Suprapubic skin (tissue), 4 donors: Measurements from ENCODE around the gene SHISA7. TPM values are rescaled to one million over a fixed set of nuclear protein-coding genes. Genes with fewer than 3 reads are reported as not detected.
"Not testable (repeated sequence)": the region's sequence is repeated elsewhere in the genome, so short reads cannot be mapped to it uniquely, and the experiment has no call there.

Experiments
- DNase-seq, 2 donors: peaks; one replicate each; pipeline ENCODE4 v3.0.0-alpha.2; 2019; ENCODE audit warnings: low spot score in 2 of 2
- H3K27ac ChIP-seq: fragments of 200-600 bp; sonication (generic); one replicate; pipeline ENCODE4 v1.5.1; 2019
- H3K27me3 ChIP-seq: fragments of 200-600 bp; sonication (generic); one replicate; pipeline ENCODE4 v1.5.1; 2019
- H3K36me3 ChIP-seq: fragments of 200-600 bp; sonication (generic); one replicate; pipeline ENCODE4 v1.5.1; 2019
- H3K4me1 ChIP-seq: fragments of 200-600 bp; sonication (generic); one replicate; pipeline ENCODE4 v1.5.1; 2019
- H3K4me3 ChIP-seq: fragments of 200-600 bp; sonication (generic); one replicate; pipeline ENCODE4 v1.5.1; 2019; ENCODE audit warnings: mild to moderate bottlenecking
- H3K9me3 ChIP-seq: fragments of 200-600 bp; sonication (generic); one replicate; pipeline ENCODE4 v1.5.1; 2019
- EP300 ChIP-seq: sonication (generic); formaldehyde crosslinking; IDR thresholded peaks from one replicate; pipeline ENCODE4 v1.6.1; 2017; ENCODE audit warnings: antibody characterized with exemption
- POLR2A ChIP-seq, 2 donors: fragments of 450-650 bp; IDR thresholded peaks; one replicate each; pipeline ENCODE4 v1.6.1; 2017; ENCODE audit warnings: antibody characterized with exemption in 2 of 2, mild to moderate bottlenecking in 2 of 2, moderate library complexity in 2 of 2
- POLR2AphosphoS5 ChIP-seq, 3 donors: sonication (generic); formaldehyde crosslinking; IDR thresholded peaks; one replicate each; pipeline ENCODE4 v1.6.1; 2017; ENCODE audit warnings: antibody characterized with exemption in 3 of 3
- WGBS: methylation state at CpG from one replicate; pipeline ENCODE4 v1.1.5; 2018; 5-methylcytosine and 5-hydroxymethylcytosine counted together
- total RNA-seq, 4 donors: library from RNA; depleted of rRNA; stranded (reverse); fragments of >200 nt; gene quantifications; one replicate each; pipeline ENCODE4 v1.1.0, GENCODE V29; 2016
- TF ChIP-seq, protein P1 (sequence below), 2 donors: fragments of 200-600 bp in 1 of 2; fragments of 450-650 bp in 1 of 2; sonication (generic) in 1 of 2; IDR thresholded peaks; one replicate each; pipeline ENCODE4 v1.5.1; 2016 to 2019; ENCODE audit warnings: antibody characterized with exemption in 2 of 2, mild to moderate bottlenecking in 1 of 2, moderate library complexity in 1 of 2

SHISA7 gene
- total RNA-seq, 4 donors from 2014 or later, result 0.08 to 0.26 TPM; not detected in 2

DNA sequence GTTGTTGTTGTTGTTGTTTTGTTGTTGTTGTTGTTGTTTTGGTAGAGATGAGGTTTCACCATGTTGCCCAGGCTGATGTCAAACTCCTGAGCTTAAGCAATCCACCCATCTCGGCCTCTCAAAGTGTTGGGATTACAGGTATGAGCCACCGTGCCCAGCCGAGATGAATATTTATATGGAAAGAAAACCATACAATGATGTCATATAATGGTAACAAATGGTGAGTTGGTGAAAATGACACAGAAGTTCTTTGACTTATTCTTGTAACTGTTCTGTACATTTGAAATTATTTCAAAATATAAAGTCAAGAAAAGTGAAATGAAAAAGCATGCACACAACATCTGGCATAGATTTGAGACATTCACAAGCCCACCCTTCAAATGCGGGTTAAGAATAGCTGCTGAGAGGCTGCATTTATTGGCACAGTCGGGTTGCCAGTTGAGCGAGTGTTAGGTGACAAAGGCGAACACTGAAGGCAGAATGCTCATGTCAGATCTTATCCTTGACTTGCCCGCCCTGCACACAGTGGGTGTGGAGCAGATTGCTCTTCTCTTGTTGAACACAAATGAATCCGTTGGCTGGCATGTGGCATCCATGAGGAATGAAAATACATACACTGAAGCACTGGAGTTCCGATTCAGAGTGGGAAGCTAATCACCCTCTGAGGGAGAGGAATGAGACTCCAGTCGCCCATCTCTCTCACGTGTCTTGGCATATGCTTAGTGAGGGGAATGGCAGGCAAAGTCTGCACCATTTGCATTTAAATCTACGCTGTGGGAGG lies 19.7 kb downstream of the SHISA7 start:
- Histone ChIP-seq H3K27me3 (peaks cover 18% of the 10 kb centered on the region), H3K27ac (no peak overlapping the region), H3K36me3 (no peaks in the 10 kb centered on the region), H3K4me3 (no peak overlapping the region), H3K4me1 (peaks cover 3% of the 10 kb centered on the region), H3K9me3 (no peaks in the 10 kb centered on the region)
- no peak for DNase-seq
- 28% methylated on average over 13 of the region's 13 CpGs for WGBS
- TF ChIP-seq, protein P1, sequence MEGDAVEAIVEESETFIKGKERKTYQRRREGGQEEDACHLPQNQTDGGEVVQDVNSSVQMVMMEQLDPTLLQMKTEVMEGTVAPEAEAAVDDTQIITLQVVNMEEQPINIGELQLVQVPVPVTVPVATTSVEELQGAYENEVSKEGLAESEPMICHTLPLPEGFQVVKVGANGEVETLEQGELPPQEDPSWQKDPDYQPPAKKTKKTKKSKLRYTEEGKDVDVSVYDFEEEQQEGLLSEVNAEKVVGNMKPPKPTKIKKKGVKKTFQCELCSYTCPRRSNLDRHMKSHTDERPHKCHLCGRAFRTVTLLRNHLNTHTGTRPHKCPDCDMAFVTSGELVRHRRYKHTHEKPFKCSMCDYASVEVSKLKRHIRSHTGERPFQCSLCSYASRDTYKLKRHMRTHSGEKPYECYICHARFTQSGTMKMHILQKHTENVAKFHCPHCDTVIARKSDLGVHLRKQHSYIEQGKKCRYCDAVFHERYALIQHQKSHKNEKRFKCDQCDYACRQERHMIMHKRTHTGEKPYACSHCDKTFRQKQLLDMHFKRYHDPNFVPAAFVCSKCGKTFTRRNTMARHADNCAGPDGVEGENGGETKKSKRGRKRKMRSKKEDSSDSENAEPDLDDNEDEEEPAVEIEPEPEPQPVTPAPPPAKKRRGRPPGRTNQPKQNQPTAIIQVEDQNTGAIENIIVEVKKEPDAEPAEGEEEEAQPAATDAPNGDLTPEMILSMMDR (IDR thresholded peaks at IDR 0.05), result no peak
- TF ChIP-seq POLR2AphosphoS5 (IDR thresholded peaks at IDR 0.05), result no peak
- TF ChIP-seq POLR2A (IDR thresholded peaks at IDR 0.05), result no peak
- TF ChIP-seq EP300, result no peak

DNA sequence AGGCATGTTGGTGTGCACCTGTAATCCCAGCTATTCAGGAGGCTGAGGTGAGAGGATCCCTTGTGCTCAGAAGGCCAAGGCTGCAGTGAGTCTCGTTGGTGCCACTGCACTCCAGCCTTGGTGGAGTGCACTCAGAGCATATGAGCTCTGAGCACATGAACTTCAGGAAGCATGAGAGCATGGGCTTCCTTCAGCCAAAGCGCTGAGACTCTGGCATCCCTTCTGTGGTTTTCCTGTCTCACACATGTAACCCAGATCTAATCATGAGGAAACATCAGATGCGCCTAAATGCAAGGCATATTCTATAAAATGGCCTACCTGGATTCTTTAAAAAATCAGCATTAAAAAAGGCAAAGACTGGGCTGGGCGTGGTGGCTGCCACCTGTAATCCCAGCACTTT lies 21.8 kb downstream of the SHISA7 start:
- 58% methylated on average over 4 of the region's 4 CpGs for WGBS
- peaks cover 11% of the 10 kb centered on the region for H3K27me3 ChIP-seq

DNA sequence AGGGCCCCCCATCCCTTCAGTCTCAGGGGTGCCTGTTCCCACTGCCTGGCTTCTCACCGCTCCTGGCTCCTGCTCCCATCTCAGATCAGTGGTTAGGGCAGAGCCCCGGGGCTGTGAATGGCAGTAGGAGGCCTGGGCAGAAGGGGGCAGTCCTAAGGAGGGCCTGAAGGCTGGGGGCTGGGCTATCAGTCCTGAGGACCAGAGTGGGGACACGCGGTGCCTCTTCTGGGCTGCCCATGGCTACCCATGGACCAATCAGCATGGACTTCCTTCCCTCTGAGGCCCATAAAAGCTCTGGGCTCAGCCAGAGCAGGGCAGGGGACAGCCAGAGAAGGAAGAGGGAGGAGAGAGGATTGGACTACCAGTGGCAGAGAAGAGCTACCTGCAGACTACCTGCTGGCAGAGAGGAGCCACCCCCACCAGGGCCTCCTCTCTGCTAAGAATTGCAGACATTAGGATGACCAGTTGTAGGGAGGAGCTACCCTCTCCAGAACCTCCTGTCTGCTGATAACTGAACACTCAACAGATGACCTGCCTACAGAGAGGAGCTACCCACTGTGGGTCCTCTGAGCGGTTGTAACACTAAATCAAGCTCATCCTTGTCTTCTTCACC lies 23.4 kb downstream of the SHISA7 start:
- 71% methylated on average over 3 of the region's 5 CpGs for WGBS
- no peak overlapping the region for H3K27ac ChIP-seq
- H3K9me3 ChIP-seq, result no peaks in the 10 kb centered on the region
- H3K36me3 ChIP-seq, result no peaks in the 10 kb centered on the region
- peaks cover 3% of the 10 kb centered on the region for H3K4me1 ChIP-seq
- H3K4me3 ChIP-seq, result no peak overlapping the region
- TF ChIP-seq POLR2A (IDR thresholded peaks at IDR 0.05) (no peak), POLR2AphosphoS5 (IDR thresholded peaks at IDR 0.05) (no peak), EP300 (no peak)
- TF ChIP-seq, protein P1 (IDR thresholded peaks at IDR 0.05), result no peak
- DNase-seq, result no peak
- peaks cover 9% of the 10 kb centered on the region for H3K27me3 ChIP-seq

More for the DNA sequence above, 21.8 kb downstream of the SHISA7 start:
- H3K9me3 ChIP-seq, H3K36me3 ChIP-seq, H3K4me1 ChIP-seq, H3K27ac ChIP-seq, DNase-seq, H3K4me3 ChIP-seq: not testable (repeated sequence)

DNA sequence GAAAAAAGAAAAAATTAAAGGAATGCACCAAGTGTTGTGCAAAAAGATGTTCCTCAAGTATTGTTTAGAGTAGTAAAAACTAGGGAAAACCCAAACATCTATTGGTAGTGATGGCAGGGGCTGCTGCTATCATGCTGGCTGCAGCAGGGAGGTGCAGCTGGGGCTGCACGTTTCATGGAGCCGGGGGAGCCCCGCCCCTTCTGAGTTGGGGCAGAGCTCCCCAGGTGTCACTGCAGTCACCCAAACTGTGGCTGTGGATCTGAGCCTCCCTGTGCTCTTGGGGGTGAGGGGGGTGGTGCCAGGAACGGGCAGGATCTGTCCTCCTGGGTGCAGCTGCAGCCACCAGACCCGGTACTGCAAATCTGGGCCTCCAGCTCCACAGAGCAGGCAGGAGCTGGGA lies 24.0 kb downstream of the SHISA7 start:
- DNase-seq, result no peak
- TF ChIP-seq EP300 (no peak), POLR2A (IDR thresholded peaks at IDR 0.05) (no peak), POLR2AphosphoS5 (IDR thresholded peaks at IDR 0.05) (no peak)
- TF ChIP-seq, protein P1 (IDR thresholded peaks at IDR 0.05), result no peak
- 48% methylated on average over 4 of the region's 5 CpGs for WGBS
- no peak overlapping the region for H3K27ac ChIP-seq
- H3K27me3 ChIP-seq, result peaks cover 5% of the 10 kb centered on the region
- peaks cover 3% of the 10 kb centered on the region for H3K4me1 ChIP-seq
- H3K4me3 ChIP-seq, result no peak overlapping the region
- no peaks in the 10 kb centered on the region for H3K36me3 ChIP-seq
- H3K9me3 ChIP-seq, result no peaks in the 10 kb centered on the region

DNA sequence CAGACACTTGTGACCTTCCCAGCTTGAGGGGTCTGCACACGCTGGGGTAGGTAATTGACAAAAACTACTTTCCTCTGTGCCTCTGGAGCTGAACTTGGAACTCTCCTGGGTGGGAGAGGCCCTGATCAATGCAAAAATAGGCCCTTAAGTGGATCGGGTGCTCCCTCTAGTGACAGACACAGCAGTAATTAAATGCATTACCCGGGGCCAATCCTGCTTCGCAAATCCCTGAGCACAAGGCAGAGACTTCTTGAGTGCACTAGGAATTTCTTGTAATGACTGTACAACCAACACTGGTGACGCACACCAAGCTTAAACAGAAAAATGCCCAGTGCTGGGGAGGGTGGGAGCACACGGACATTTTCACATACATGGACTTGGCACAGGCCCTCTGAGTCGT lies 24.9 kb downstream of the SHISA7 start:
- no peak overlapping the region for H3K4me3 ChIP-seq
- no peaks in the 10 kb centered on the region for H3K9me3 ChIP-seq
- 12% methylated on average over 7 of the region's 7 CpGs for WGBS
- peaks cover under 1% of the 10 kb centered on the region for H3K4me1 ChIP-seq
- TF ChIP-seq, protein P1 (IDR thresholded peaks at IDR 0.05), result peak; percentile 41 to 42
- no peak for TF ChIP-seq POLR2AphosphoS5 (IDR thresholded peaks at IDR 0.05)
- TF ChIP-seq POLR2A (IDR thresholded peaks at IDR 0.05), result no peak
- TF ChIP-seq EP300, result no peak
- no peak for DNase-seq
- no peaks in the 10 kb centered on the region for H3K36me3 ChIP-seq
- H3K27me3 ChIP-seq, result peaks cover 5% of the 10 kb centered on the region
- no peak overlapping the region for H3K27ac ChIP-seq
